Endothelial cell of umbilical vein (primary cell): Measurements from ENCODE around the gene PIGO.

Experiments used
- POLR2A ChIP-seq: IDR thresholded peaks from 2 replicates; pipeline ENCODE4 v1.6.1; 2012; ENCODE audit warnings: low read depth, mild to moderate bottlenecking, control low read depth, low read length
- TF ChIP-seq, protein P1 (sequence below), 2 donors: IDR thresholded peaks; 1 replicate in 1 of 2; 2 replicates in 1 of 2; pipeline ENCODE4 v1.5.1; 2011; ENCODE audit warnings: low read length in 2 of 2, mild to moderate bottlenecking in 2 of 2, moderate library complexity in 2 of 2, control low read depth in 1 of 2, inconsistent platforms in 1 of 2, low read depth in 1 of 2; ENCODE audit not compliant: insufficient read depth in 1 of 2; ENCODE audit errors: extremely low read depth in 1 of 2

- TF ChIP-seq, protein P1, sequence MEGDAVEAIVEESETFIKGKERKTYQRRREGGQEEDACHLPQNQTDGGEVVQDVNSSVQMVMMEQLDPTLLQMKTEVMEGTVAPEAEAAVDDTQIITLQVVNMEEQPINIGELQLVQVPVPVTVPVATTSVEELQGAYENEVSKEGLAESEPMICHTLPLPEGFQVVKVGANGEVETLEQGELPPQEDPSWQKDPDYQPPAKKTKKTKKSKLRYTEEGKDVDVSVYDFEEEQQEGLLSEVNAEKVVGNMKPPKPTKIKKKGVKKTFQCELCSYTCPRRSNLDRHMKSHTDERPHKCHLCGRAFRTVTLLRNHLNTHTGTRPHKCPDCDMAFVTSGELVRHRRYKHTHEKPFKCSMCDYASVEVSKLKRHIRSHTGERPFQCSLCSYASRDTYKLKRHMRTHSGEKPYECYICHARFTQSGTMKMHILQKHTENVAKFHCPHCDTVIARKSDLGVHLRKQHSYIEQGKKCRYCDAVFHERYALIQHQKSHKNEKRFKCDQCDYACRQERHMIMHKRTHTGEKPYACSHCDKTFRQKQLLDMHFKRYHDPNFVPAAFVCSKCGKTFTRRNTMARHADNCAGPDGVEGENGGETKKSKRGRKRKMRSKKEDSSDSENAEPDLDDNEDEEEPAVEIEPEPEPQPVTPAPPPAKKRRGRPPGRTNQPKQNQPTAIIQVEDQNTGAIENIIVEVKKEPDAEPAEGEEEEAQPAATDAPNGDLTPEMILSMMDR (IDR thresholded peaks at IDR 0.05; ENCODE audit: extremely low read depth in 1 of 2, insufficient read depth in 1 of 2, low read depth in 1 of 2, low read length in 2 of 2) = no peak
- TF ChIP-seq POLR2A = no peak
Observed at GRCh38 chr9:35091536-35091935, 4.9 kb downstream of the PIGO start.
